ENCODE results near the gene LGR6.

Gene LGR6

DNA sequence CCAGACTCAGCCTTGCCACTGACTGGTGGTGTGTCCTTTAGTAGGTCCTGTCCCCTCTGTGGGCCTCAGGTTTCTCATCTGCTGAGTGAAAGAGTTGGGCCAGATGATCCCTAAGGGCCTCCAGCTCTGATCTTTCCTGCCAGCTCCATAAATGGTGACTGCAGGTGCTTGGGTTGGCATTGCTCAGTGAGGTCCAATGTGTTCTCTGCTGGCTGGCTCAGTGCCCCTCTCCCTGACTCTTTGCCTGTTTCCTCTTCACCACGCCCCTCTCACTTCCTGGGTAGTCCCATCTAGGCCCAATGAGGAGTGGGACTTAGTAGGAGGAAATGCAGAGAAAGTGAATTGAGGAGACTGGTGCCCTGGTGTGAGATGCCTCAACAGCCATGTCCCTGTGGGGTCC, 111.6 kb downstream of the LGR6 start:
- DNase-seq = no peak

- no peak for DNase-seq
These were observed 113.1 kb downstream of the LGR6 start for GRCh38 chr1:202306535-202307345.

DNA sequence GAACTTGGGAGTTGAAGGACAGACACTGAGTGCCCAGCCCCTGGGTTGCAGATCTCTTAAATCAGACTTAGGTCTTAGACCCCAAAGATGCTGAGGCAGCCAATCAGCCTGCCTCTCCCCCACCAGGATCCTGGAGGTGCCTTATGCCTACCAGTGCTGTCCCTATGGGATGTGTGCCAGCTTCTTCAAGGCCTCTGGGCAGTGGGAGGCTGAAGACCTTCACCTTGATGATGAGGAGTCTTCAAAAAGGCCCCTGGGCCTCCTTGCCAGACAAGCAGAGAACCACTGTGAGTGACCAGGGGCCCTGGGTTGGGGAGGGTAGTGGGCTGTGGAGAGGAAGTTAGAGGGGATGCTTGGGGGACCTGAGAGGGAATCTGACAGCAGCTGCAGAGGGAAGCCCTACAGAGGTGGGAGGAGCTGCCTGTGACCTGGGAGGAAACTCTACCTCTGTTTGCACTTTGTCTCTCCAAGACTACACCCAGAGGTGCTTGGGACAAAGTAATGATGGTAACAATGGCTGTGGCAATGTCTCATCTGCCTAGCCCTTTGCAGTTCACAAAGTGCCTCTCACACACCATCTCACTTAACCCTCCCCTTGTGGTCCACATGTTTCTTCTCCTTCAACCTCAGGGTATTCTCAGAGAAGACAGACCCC, 116.6 kb downstream of the LGR6 start:
- DNase-seq = no peak

DNA sequence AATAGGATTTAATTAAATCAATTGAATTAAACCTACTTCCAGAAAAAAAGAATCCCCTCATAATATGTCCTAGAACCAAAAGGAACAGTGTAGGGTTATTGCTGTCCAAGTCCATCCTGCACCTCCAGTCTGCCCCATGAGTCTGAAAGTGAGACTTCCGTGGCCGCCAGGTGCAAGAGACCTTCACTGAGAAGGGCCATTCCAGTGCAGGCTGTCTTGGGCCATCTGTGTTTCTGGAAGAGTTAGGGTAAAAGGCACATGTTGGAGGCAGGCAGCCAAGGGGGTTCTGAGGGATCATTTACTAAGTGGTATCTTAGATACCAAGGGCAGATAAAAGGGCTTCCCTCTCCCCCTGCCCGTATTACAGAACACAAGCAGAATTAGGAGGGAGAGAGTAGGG, 117.1 kb downstream of the LGR6 start:
- DNase-seq = no peak

- DNase-seq = no peak
These were observed 118.5 kb downstream of the LGR6 start for GRCh38 chr1:202311875-202312635.

DNA sequence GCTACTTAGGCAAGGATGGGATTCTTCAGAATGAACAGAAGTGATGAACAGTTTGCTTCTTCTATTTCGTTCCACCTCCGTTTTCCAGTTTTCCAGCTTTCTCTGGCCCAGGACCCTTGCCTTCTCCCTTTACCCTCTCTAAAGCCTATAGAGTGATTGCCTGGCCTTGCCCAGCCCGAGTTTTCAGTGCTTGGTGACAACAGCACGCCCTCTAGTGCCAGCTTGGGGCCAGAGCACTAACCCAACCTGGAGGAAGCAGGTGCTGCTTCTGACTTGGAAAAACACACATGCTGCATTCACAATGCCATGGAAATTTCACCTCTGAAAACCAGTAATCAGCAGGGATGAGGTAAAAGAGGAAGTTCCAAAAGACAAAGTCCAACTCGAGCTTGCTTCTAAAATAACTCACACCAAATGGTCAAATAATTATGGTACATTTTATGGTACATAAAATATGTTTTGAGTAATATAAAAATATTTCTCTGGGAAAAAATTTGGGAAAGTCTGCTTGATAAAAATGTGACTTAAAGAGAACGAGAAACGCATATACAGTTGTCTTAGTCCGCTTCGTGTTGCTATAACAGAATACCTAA, 122.1 kb downstream of the LGR6 start:
- DNase-seq = peak; percentile 78

DNA sequence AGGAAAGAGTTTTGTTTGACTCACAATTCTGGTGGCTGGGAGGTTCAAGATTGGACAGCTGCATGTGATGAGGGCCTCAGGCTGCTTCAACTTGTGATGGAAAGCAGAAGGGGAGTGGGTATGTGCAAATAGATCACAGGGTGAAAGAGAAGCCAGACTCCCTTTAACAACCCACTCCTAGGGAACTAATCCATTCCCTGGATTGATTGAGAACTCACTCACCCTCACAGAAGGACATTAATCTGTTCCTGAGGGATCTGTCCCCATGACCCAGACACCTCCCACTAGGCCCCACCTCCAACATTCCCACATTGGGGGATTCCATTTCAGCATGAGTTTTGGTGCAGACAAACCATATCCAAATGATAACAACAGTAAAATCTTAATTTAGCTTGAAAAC, 122.6 kb downstream of the LGR6 start:
- no peak for DNase-seq

- no peak for DNase-seq
These were observed 124.6 kb downstream of the LGR6 start for GRCh38 chr1:202317941-202318925.

GRCh38 chr1:202319381-202320080, 125.9 kb downstream of the LGR6 start:
- DNase-seq = no peak

GRCh38 chr1:202320081-202320405, 126.4 kb downstream of the LGR6 start:
- no peak for DNase-seq

GRCh38 chr1:202323731-202324130, 130.1 kb downstream of the LGR6 start:
- no peak for DNase-seq

DNA sequence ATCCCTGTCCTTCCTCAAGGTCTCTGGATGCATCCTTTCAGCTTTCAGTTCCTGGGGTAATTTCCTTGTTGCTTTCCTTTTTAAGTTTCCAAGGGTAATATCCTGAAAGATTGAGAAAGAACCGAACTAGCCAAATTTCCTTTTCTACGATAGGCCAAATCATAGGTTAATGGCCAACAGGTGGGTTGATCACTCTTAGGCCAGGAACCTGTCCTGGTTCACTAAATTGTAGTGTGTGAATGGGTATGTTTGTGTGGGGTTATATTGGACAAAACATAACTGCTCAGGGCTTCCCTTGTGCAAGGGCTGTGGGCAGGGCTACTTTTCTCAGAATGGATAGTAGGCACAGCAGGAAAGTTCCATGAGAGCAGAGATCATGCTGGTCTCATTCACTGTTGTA, 131.0 kb downstream of the LGR6 start:
- DNase-seq = no peak

- no peak for DNase-seq
These were observed 136.3 kb downstream of the LGR6 start for GRCh38 chr1:202329891-202330290.

DNA sequence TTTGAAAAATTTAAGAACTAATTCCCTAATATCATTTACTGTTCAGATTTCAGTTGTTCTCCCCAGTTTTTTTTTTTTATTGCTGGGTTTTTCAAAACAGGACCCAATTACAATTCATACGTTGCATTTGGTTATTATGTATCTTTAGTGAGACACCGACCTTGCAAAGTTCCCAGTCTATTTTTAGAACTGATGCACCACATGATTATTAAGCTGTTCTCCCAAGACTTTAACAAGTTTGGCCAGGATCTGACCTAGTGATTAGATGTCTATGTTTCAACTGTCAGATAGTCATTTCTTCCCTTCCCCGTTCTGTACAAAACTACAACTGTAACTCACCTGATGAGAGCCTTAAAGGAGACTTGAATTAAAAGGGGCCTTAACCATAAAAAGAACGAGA, 140.3 kb downstream of the LGR6 start:
- no peak for DNase-seq

GRCh38 chr1:202343652-202344349, 150.2 kb downstream of the LGR6 start:
- DNase-seq = peak; percentile 66

DNA sequence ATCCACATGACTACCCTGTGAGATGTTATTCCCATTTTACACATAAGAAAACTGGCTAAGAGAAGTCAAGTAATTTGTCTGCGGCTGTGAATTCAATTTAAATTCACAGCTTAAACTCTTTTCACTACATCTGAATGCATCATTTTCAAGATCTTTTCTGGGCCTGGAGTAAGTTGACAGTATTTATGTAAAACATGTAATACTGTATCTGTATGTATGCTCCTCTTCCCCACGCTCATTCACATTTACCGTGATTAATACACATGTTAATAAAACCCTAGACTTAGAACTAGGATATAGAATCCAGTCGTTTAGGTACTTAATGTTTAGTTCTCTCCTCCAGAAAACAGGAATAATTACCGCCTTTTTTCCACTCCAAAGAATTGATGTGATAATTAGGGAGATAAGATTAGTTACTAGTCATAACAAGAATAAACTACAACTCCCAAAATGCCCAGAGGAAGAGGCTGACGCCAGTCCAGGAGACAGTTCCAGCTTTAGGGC, 154.5 kb downstream of the LGR6 start:
- no peak for DNase-seq

DNA sequence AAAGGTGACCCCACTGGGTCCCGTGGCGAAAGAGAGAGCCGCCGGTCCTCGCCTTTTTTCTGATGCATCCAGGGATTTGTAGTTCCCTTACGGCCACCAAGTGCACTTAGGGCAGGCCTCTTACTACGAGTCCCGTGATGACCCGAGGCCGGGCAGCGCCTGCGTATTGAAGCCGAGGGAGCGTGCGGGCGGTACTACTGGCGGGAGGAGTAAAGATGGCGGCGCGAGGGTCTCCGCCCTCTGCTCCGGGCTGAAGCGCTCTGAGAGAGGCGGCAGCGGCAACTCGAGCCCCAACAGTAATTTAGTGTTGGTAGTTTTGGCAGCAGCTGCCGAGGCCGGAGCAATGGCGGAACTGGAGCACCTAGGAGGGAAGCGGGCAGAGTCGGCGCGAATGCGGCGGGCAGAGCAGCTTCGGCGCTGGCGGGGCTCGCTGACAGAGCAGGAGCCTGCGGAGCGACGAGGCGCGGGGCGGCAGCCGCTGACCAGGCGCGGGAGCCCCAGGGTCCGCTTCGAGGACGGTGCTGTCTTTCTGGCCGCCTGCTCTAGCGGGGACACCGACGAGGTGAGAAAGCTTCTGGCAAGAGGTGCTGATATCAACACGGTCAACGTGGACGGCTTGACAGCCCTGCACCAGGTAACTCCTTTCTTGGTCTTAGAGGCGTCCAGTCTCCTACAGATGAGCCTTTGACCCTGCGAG, 155.1 kb downstream of the LGR6 start, which contains the start of gene PPP1R12B:
TSS of gene PPP1R12B (plus strand) at position 191 of the 697 bp plus-strand sequence. CDS start at position 344, 153 bp downstream.
- peak; percentile 98 for DNase-seq

- peak; percentile 24 for DNase-seq
These were observed 155.8 kb downstream of the LGR6 start for GRCh38 chr1:202349206-202349928.

DNA sequence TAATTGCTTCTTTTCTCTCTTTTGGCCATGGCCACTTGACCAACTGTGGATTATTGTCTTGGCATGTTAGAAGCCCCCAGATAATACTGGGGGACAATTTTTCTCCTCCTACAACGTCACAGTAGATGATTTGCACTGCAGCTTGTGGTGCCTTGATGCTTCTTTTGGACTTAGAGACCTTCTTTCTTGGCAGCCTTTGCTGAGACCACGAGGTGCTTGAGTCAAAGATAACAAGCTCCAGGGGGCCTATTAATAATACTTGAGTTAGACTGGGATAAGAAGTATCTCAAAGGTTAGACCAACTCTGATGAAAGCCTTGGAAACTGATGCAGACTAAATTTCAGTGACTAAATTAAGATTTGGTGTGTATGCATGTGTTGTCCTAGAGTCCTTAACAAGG, 158.1 kb downstream of the LGR6 start:
- DNase-seq = no peak
